Activated naive CD8-positive, alpha-beta T cell treated with anti-CD3 and anti-CD28 coated beads for 36 hours (primary cell): ENCODE measurements around the gene DNTT. TPM values are rescaled to one million over a fixed set of nuclear protein-coding genes. Genes with fewer than 3 reads are reported as not detected.

Experiments used
- DNase-seq: peaks from one replicate; pipeline ENCODE4 v3.0.0; 2021
- H3K27ac Mint-ChIP-seq: one replicate; pipeline ENCODE4 v1.8.0; 2022; ENCODE audit warnings: mild to moderate bottlenecking, moderate library complexity, mixed read lengths
- H3K27me3 Mint-ChIP-seq: one replicate; pipeline ENCODE4 v1.8.0; 2022; ENCODE audit warnings: mild to moderate bottlenecking, mixed read lengths
- H3K36me3 Mint-ChIP-seq: one replicate; pipeline ENCODE4 v1.8.0; 2021; ENCODE audit warnings: mild to moderate bottlenecking, mixed read lengths
- H3K4me1 Mint-ChIP-seq: one replicate; pipeline ENCODE4 v1.8.0; 2021; ENCODE audit warnings: mixed read lengths
- H3K4me3 Mint-ChIP-seq: one replicate; pipeline ENCODE4 v1.8.0; 2022; ENCODE audit warnings: mild to moderate bottlenecking, moderate library complexity, mixed read lengths
- H3K9me3 Mint-ChIP-seq: one replicate; pipeline ENCODE4 v1.8.0; 2022; ENCODE audit warnings: mixed read lengths
- total RNA-seq, 2 experiments: library from RNA; stranded (reverse); gene quantifications; one replicate each; pipeline ENCODE4 v1.2.3, GENCODE V29; 2021

The DNTT gene
- total RNA-seq, 2 experiments from 2014 or later = not detected

DNA sequence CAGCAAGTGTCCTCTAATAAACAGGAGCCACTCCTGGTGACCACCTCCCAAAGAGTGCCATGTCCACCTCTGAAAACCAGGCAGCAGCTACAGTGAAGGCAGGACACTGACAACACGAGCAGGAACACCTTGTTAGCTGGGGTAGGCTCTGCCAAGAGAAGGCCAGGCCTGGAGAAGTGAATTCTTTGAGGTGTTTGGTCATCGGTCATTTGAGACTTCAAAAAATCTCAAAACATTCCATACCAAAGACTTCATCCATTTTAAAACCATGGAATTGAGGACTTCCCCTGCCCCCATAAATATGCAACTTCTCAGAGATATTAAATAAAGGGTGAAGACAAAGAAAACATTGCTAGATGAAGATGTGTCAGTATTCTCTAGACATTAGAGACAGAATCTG lies 82.9 kb downstream of the DNTT start:
- Mint-ChIP-seq H3K36me3 (no peaks in the 10 kb centered on the region), H3K4me1 (no peaks in the 10 kb centered on the region)

DNA sequence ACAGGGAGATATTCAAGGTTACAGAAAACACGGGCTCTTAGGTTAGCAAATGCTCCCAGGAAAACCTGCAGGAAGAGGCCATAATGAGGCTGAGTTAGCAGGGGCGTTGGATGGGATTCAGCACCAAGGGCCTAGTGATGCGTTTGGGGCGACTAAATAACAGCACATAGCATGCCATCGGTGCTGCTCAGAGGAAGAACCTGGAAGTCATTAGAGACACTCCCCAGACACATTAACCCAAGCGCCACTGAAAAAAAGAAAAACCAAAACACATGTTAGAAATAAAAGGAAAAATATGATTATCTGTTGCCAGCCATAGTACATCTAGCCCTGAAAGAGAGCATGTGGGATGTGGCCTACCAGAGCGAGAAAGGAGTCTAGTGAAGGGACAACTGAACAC lies 83.4 kb downstream of the DNTT start:
- no peaks in the 10 kb centered on the region for H3K36me3 Mint-ChIP-seq
- H3K4me1 Mint-ChIP-seq = no peaks in the 10 kb centered on the region
- no peaks in the 10 kb centered on the region for H3K9me3 Mint-ChIP-seq
- no peak overlapping the region for H3K27ac Mint-ChIP-seq
- no peak overlapping the region for H3K4me3 Mint-ChIP-seq
- DNase-seq = no peak
- no peaks in the 10 kb centered on the region for H3K27me3 Mint-ChIP-seq

More for the DNA sequence above, 82.9 kb downstream of the DNTT start:
- DNase-seq = no peak
- Mint-ChIP-seq H3K4me3 (no peak overlapping the region), H3K27me3 (no peaks in the 10 kb centered on the region), H3K27ac (no peak overlapping the region), H3K9me3 (no peaks in the 10 kb centered on the region)

Other genes with a start within 250 kb of the DNTT start
- gene ZNF518A, start 174.1 kb upstream of the DNTT start, total RNA-seq = 10 to 100 TPM; 13.0 to 14.1 TPM
- 1 to 10 TPM in 1 of 2 experiments, under 1 TPM in 1; 0.94 to 1.3 TPM for gene BLNK, start 32.9 kb upstream of the DNTT start, total RNA-seq
- gene OPALIN, start 54.6 kb downstream of the DNTT start, total RNA-seq = not detected
- gene TLL2, start 209.5 kb downstream of the DNTT start, total RNA-seq = under 1 TPM; 0.12 to 0.19 TPM